Heart left ventricle (tissue), 13 donors: ENCODE results near the gene PIF1.

Experiments
- POLR2A ChIP-seq, 2 donors: fragments of 450-650 bp; IDR thresholded peaks; one replicate each; pipeline ENCODE4 v1.6.1; 2017; ENCODE audit warnings: antibody characterized with exemption in 2 of 2, mild to moderate bottlenecking in 2 of 2, moderate library complexity in 2 of 2
- TF ChIP-seq, protein P1 (sequence below), 12 donors: fragments of 200-600 bp; sonication (generic) in 4 of 12; IDR thresholded peaks; one replicate each; pipeline versions ENCODE4 v1.5.0 to v1.8.0; 2018 to 2022; ENCODE audit warnings: antibody characterized with exemption in 12 of 12, mild to moderate bottlenecking in 5 of 12
- donor health status: ischemic (EF 13 %, LVEDD 7.1; RV severe dilation, severe dysfunction).
- donor health status: DM: no; HTN: yes; CAD: no.
- donor health status: DM: no; HTN: no; CAD: no.
- donor health status: ischemic (EF 25% LVEDD 6.9; RV normal size, moderate dysfunction).
- donor health status: ischemic (EF 25% LVEDD 5.7; RV mildly dilated, moderate dysfunction).
- donor health status: ischemic (EF 35%, LVEDD 5.7; RV mildly dilated, moderate dysfunction).
- donor health status: nonischemic (EF 11% LVEDD 7.7; RV severe dilation, severe dysfunction).
- donor health status: DM: yes; HTN: yes; CAD: no.
- donor health status: PGD.
- donor health status: ischemic (EF 29% LVEDD 5.4; RV normal size, mild dysfunction).
- donor health status: nonischemic (EF 23%, LVEDD 6.1; RV moderate dilation, normal function).

DNA sequence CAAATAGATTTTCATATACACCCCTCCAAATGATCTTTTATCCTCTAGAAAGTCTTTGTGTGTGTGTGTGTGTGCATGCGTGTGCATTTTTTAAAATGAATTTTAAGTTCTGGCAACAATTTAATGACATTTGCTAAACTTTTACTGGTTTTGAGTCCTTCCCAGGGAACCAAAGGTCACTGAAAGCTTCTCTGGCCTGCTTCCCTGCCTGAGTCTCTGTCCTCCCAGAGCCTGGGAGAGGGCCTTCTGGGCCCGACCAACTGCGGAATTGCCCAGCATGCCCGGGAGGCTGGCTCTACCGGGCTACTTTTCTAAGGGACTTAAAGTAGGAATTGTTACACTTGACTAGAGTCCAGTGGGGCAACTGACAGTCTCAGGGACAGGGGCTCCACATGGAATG, 42.7 kb downstream of the PIF1 start:
- TF ChIP-seq, protein P1, sequence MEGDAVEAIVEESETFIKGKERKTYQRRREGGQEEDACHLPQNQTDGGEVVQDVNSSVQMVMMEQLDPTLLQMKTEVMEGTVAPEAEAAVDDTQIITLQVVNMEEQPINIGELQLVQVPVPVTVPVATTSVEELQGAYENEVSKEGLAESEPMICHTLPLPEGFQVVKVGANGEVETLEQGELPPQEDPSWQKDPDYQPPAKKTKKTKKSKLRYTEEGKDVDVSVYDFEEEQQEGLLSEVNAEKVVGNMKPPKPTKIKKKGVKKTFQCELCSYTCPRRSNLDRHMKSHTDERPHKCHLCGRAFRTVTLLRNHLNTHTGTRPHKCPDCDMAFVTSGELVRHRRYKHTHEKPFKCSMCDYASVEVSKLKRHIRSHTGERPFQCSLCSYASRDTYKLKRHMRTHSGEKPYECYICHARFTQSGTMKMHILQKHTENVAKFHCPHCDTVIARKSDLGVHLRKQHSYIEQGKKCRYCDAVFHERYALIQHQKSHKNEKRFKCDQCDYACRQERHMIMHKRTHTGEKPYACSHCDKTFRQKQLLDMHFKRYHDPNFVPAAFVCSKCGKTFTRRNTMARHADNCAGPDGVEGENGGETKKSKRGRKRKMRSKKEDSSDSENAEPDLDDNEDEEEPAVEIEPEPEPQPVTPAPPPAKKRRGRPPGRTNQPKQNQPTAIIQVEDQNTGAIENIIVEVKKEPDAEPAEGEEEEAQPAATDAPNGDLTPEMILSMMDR (IDR thresholded peaks at IDR 0.05), result no peak
- TF ChIP-seq POLR2A (IDR thresholded peaks at IDR 0.05), result no peak
